Medulla oblongata (tissue), 1 donor: ENCODE data around the gene PLA2G10.
"Not testable (repeated sequence)": the region's sequence is repeated elsewhere in the genome, so short reads cannot be mapped to it uniquely, and the experiment has no call there.

Experiments used
- DNase-seq: peaks from one replicate; pipeline ENCODE4 v3.0.0-alpha.2; 2015; ENCODE audit errors: extremely low spot score

PLA2G10 gene

GRCh38 chr16:14694129-14694528 lies at the start of gene PLA2G10:
PLA2G10 (minus strand) TSS chr16:14694308; CDS start chr16:14694229, 79 bp downstream.
- not testable (repeated sequence) for DNase-seq

GRCh38 chr16:14742273-14743128 lies 48.4 kb upstream of the PLA2G10 start, which contains the start of gene NPIPA2:
NPIPA2 (plus strand) TSS chr16:14742533; CDS start chr16:14748066, 5,533 bp downstream.
- not testable (repeated sequence) for DNase-seq

GRCh38 chr16:14741794-14742193 lies 47.7 kb upstream of the PLA2G10 start:
- not testable (repeated sequence) for DNase-seq

GRCh38 chr16:14740832-14741385 lies 46.8 kb upstream of the PLA2G10 start:
- not testable (repeated sequence) for DNase-seq

GRCh38 chr16:14733233-14733632 lies 39.1 kb upstream of the PLA2G10 start:
- DNase-seq = not testable (repeated sequence)

- DNase-seq = not testable (repeated sequence)
Measured at GRCh38 chr16:14703156-14704011, 9.3 kb upstream of the PLA2G10 start, which contains the start of gene NPIPA3. NPIPA3 (plus strand) TSS chr16:14703411; CDS start chr16:14708944, 5,533 bp downstream.

- not testable (repeated sequence) for DNase-seq
Measured at GRCh38 chr16:14702672-14703071, 8.6 kb upstream of the PLA2G10 start.

GRCh38 chr16:14701859-14702258 lies 7.8 kb upstream of the PLA2G10 start:
- DNase-seq = not testable (repeated sequence)

- not testable (repeated sequence) for DNase-seq
Measured at GRCh38 chr16:14685870-14686793, 8.0 kb downstream of the PLA2G10 start.

- DNase-seq = no peak
Measured at GRCh38 chr16:14682121-14682520, 12.0 kb downstream of the PLA2G10 start.

- DNase-seq = no peak
Measured at GRCh38 chr16:14681115-14681514, 13.0 kb downstream of the PLA2G10 start.

GRCh38 chr16:14680396-14680795 lies 13.7 kb downstream of the PLA2G10 start:
- DNase-seq = not testable (repeated sequence)

GRCh38 chr16:14678748-14679497 lies 15.2 kb downstream of the PLA2G10 start:
- DNase-seq = no peak

GRCh38 chr16:14677627-14678026 lies 16.5 kb downstream of the PLA2G10 start:
- DNase-seq = no peak

- DNase-seq = no peak
Measured at GRCh38 chr16:14676633-14677032, 17.5 kb downstream of the PLA2G10 start.

- DNase-seq = no peak
Measured at GRCh38 chr16:14672403-14672971, 21.6 kb downstream of the PLA2G10 start.

GRCh38 chr16:14669776-14670175 lies 24.3 kb downstream of the PLA2G10 start:
- DNase-seq = no peak

GRCh38 chr16:14668556-14669223 lies 25.4 kb downstream of the PLA2G10 start:
- no peak for DNase-seq
